Aorta (tissue), 5 donors: ENCODE measurements around the gene AVPR1B. TPM values are rescaled to one million over a fixed set of nuclear protein-coding genes. Genes with fewer than 3 reads are reported as not detected.

ENCODE experiments used
- ATAC-seq: fragments of 200-7000 bp; cut with Tn5 transposase; one replicate; pipeline ENCODE4 v1.9.1; 2022; ENCODE audit warnings: moderate library complexity; ENCODE audit not compliant: low FRiP score
- DNase-seq, 2 donors: peaks; one replicate each; pipeline ENCODE4 v3.0.0-alpha.2; 2020
- H3K27ac ChIP-seq, 2 donors: one replicate each; pipeline ENCODE4 v1.5.1; 2013; ENCODE audit warnings: low read length in 2 of 2, mild to moderate bottlenecking in 2 of 2, moderate library complexity in 2 of 2, control low read depth in 1 of 2, inconsistent platforms in 1 of 2, low read depth in 1 of 2
- H3K27me3 ChIP-seq, 2 donors: one replicate each; pipeline ENCODE4 v1.6.1; 2013; ENCODE audit warnings: control low read depth in 1 of 2, low read length in 1 of 2, mild to moderate bottlenecking in 1 of 2, moderate library complexity in 1 of 2; ENCODE audit not compliant: insufficient read depth in 2 of 2, control insufficient read depth in 1 of 2
- H3K36me3 ChIP-seq, 2 donors: one replicate each; pipeline ENCODE4 v1.6.1; 2013; ENCODE audit warnings: control low read depth in 1 of 2, low read length in 1 of 2, mild to moderate bottlenecking in 1 of 2; ENCODE audit not compliant: insufficient read depth in 2 of 2, control insufficient read depth in 1 of 2
- H3K4me1 ChIP-seq, 2 donors: one replicate each; pipeline ENCODE4 v1.6.1; 2013; ENCODE audit warnings: low read length in 2 of 2, control low read depth in 1 of 2, mild to moderate bottlenecking in 1 of 2, moderate library complexity in 1 of 2; ENCODE audit not compliant: insufficient read depth in 2 of 2, control insufficient read depth in 1 of 2
- H3K4me3 ChIP-seq, 2 donors: one replicate each; pipeline ENCODE4 v1.5.1; 2013; ENCODE audit warnings: low read length in 2 of 2, control low read depth in 1 of 2, mild to moderate bottlenecking in 1 of 2
- H3K9me3 ChIP-seq: one replicate; pipeline ENCODE4 v1.6.1; 2013; ENCODE audit warnings: mild to moderate bottlenecking, low read length; ENCODE audit not compliant: control insufficient read depth
- WGBS, 2 donors: extraction: QIAGEN DNeasy Blood & Tissue Kit; methylation state at CpG; one replicate each; pipeline ENCODE4 v1.1.7; 2013; 5-methylcytosine and 5-hydroxymethylcytosine counted together
- intact Hi-C, 2 donors: fragments of 100-400 bp; cut with DNase I; formaldehyde crosslinking; loops; one replicate each; pipeline versions ENCODE4 v1.14.2 to v1.15.0; 2022
- polyA plus RNA-seq, 2 donors: library from polyadenylated mRNA; stranded (reverse); fragments of 200-250 nt; gene quantifications; one replicate each; pipeline ENCODE4 v1.2.3, GENCODE V29; 2013
- total RNA-seq, 2 donors: library from RNA; stranded (reverse); fragmentation: NEBNext Ultra II Directional; extraction: Animal tissue kit (Norgen Biotek cat#: 25700); gene quantifications; one replicate each; pipeline ENCODE4 v1.2.1, GENCODE V29; 2021
- donor health status: healthy with polysubstance abuse.
- donor health status: Bipolar disorder and iron deficiency.
- donor health status: DM: no; HTN: no; CAD: no.
- donor health status: DM: no; HTN: no; CAD: no.
- donor health status: DM: yes; HTN: yes; CAD: no.

AVPR1B gene
- total and polyA plus RNA-seq, 4 donors: not detected

GRCh38 chr1:206116191-206116872, 856 bp downstream of the AVPR1B start:
- Histone ChIP-seq H3K9me3 (no peaks in the 10 kb centered on the region), H3K4me1 (no peaks in the 10 kb centered on the region), H3K36me3 (no peaks in the 10 kb centered on the region), H3K27ac (no peak overlapping the region), H3K27me3 (no peaks in the 10 kb centered on the region), H3K4me3 (no peak overlapping the region)
- 95% methylated on average over 25 of the region's 25 CpGs for WGBS, 2 donors
- intact Hi-C loops: no loop called here
- no peak for ATAC-seq
- DNase-seq: no peak

- intact Hi-C loops: no loop called here
- Histone ChIP-seq H3K27me3 (no peaks in the 10 kb centered on the region), H3K4me1 (no peaks in the 10 kb centered on the region), H3K27ac (no peak overlapping the region), H3K36me3 (no peaks in the 10 kb centered on the region), H3K9me3 (no peaks in the 10 kb centered on the region), H3K4me3 (no peak overlapping the region)
- DNase-seq: no peak
- 97 to 98% methylated on average over 8 of the region's 8 CpGs for WGBS, 2 donors
- ATAC-seq: no peak
Observed at GRCh38 chr1:206115791-206116190, 1.4 kb downstream of the AVPR1B start.

GRCh38 chr1:206114692-206115640, 2.2 kb downstream of the AVPR1B start:
- ATAC-seq (no peak), DNase-seq (no peak)
- H3K36me3 ChIP-seq: no peaks in the 10 kb centered on the region
- H3K9me3 ChIP-seq: no peaks in the 10 kb centered on the region
- no peak overlapping the region for H3K4me3 ChIP-seq
- intact Hi-C loops: no loop called here
- no peaks in the 10 kb centered on the region for H3K27me3 ChIP-seq
- H3K27ac ChIP-seq: no peak overlapping the region
- 84 to 85% methylated on average over 6 of the region's 6 CpGs for WGBS, 2 donors
- no peaks in the 10 kb centered on the region for H3K4me1 ChIP-seq

- H3K9me3 ChIP-seq: no peaks in the 10 kb centered on the region
- 61 to 62% methylated on average over 9 of the region's 9 CpGs for WGBS, 2 donors
- no peaks in the 10 kb centered on the region for H3K36me3 ChIP-seq
- ATAC-seq (no peak), DNase-seq (no peak)
- no peak overlapping the region for H3K27ac ChIP-seq
- H3K4me3 ChIP-seq: no peak overlapping the region
- H3K4me1 ChIP-seq: no peaks in the 10 kb centered on the region
- intact Hi-C loops: no loop called here
- H3K27me3 ChIP-seq: no peaks in the 10 kb centered on the region
Observed at GRCh38 chr1:206112600-206113301, 4.4 kb downstream of the AVPR1B start.

GRCh38 chr1:206111271-206111927, 5.8 kb downstream of the AVPR1B start:
- Histone ChIP-seq H3K27ac (no peak overlapping the region), H3K4me1 (no peaks in the 10 kb centered on the region), H3K4me3 (no peak overlapping the region), H3K27me3 (no peaks in the 10 kb centered on the region), H3K9me3 (no peaks in the 10 kb centered on the region), H3K36me3 (no peaks in the 10 kb centered on the region)
- DNase-seq (no peak), ATAC-seq (no peak)
- intact Hi-C loops: no loop called here
- WGBS, 2 donors: 92% methylated on average over 6 of the region's 6 CpGs

- 97 to 98% methylated on average over 3 of the region's 3 CpGs for WGBS, 2 donors
- Histone ChIP-seq H3K9me3 (no peaks in the 10 kb centered on the region), H3K4me1 (no peaks in the 10 kb centered on the region), H3K36me3 (no peaks in the 10 kb centered on the region), H3K27ac (no peak overlapping the region), H3K4me3 (no peak overlapping the region), H3K27me3 (no peaks in the 10 kb centered on the region)
- DNase-seq: no peak
- intact Hi-C loops: no loop called here
- no peak for ATAC-seq
Observed at GRCh38 chr1:206110820-206111219, 6.4 kb downstream of the AVPR1B start.

- H3K9me3 ChIP-seq: no peaks in the 10 kb centered on the region
- H3K27ac ChIP-seq: no peak overlapping the region
- H3K27me3 ChIP-seq: no peaks in the 10 kb centered on the region
- WGBS, 2 donors: 93 to 97% methylated on average over 15 of the region's 15 CpGs
- ATAC-seq (no peak), DNase-seq (no peak)
- H3K36me3 ChIP-seq: no peaks in the 10 kb centered on the region
- intact Hi-C loops: no loop called here
- H3K4me3 ChIP-seq: no peak overlapping the region
- H3K4me1 ChIP-seq: no peaks in the 10 kb centered on the region
Observed at GRCh38 chr1:206110161-206110560, 7.0 kb downstream of the AVPR1B start.

GRCh38 chr1:206109718-206110117, 7.5 kb downstream of the AVPR1B start:
- DNase-seq (no peak), ATAC-seq (no peak)
- H3K4me1 ChIP-seq: no peaks in the 10 kb centered on the region
- WGBS, 2 donors: 88 to 90% methylated on average over 4 of the region's 4 CpGs
- H3K27ac ChIP-seq: no peak overlapping the region
- H3K9me3 ChIP-seq: no peaks in the 10 kb centered on the region
- no peak overlapping the region for H3K4me3 ChIP-seq
- H3K36me3 ChIP-seq: no peaks in the 10 kb centered on the region
- intact Hi-C loops: loop anchor here (5.0 kb wide), 4 partner anchors 107 to 317 kb away; partner anchors contain the start of gene RAB7B (in 1 of the 2)
- H3K27me3 ChIP-seq: no peaks in the 10 kb centered on the region
